ENCODE data around the gene TMEM184A.
A peak's percentile ranks its signal among the peaks of the same experiment; 100 is the strongest.

Gene TMEM184A

GRCh38 chr7:1593904-1594421 is 38.0 kb upstream of the TMEM184A start:
- CTCF ChIA-PET, result no interaction called here
- no peak overlapping the region for H3K4me3 Mint-ChIP-seq
- H3K27me3 Mint-ChIP-seq, result peaks cover 54% of the 10 kb centered on the region
- DNase-seq, result no peak
- H3K9me3 Mint-ChIP-seq, result peaks cover 7% of the 10 kb centered on the region
- H3K27ac Mint-ChIP-seq, result no peak overlapping the region
- H3K4me1 Mint-ChIP-seq, result peaks cover 20% of the 10 kb centered on the region
- no peaks in the 10 kb centered on the region for H3K36me3 Mint-ChIP-seq

GRCh38 chr7:1593091-1593866 is 37.3 kb upstream of the TMEM184A start:
- Mint-ChIP-seq H3K4me3 (no peak overlapping the region), H3K27me3 (peaks cover 59% of the 10 kb centered on the region), H3K9me3 (peaks cover 3% of the 10 kb centered on the region), H3K4me1 (peaks cover 20% of the 10 kb centered on the region), H3K36me3 (no peaks in the 10 kb centered on the region), H3K27ac (no peak overlapping the region)
- peak; percentile 34 for DNase-seq
- CTCF ChIA-PET, result no interaction called here

DNA sequence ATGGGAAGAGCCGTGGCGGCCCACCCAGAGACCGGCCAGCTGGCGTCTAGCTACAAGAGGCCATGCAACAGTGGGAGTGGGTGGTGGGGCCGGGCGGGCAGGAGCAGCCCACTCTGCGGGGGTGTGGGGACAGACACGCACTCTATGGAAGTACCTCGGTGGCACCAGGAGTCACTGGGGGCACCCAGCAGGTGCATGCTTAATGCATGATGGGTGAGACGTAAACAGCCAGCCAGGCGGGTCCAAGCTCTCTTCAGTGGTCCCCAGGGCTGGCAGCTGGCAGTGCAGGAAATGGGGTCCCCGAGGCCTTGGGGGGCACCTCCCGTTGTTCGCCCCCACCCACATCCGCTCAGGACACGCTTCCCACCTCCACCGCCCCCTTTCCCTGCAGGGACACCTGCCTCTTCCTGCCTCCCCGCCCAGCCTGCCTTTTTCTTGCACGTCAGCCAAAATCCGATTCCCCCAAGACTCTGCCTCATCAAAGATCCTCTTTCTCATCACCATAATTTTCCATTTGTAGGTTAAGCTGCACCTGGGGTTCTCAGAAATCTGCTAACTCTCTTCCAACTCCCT is 36.4 kb upstream of the TMEM184A start:
- peaks cover 20% of the 10 kb centered on the region for H3K4me1 Mint-ChIP-seq

GRCh38 chr7:1591876-1592275 is 35.9 kb upstream of the TMEM184A start:
- no peaks in the 10 kb centered on the region for H3K36me3 Mint-ChIP-seq
- H3K9me3 Mint-ChIP-seq, result peaks cover 2% of the 10 kb centered on the region
- DNase-seq, result no peak
- CTCF ChIA-PET, result no interaction called here
- no peak overlapping the region for H3K27ac Mint-ChIP-seq
- H3K4me1 Mint-ChIP-seq, result peaks cover 20% of the 10 kb centered on the region
- H3K27me3 Mint-ChIP-seq, result peaks cover 65% of the 10 kb centered on the region
- H3K4me3 Mint-ChIP-seq, result no peak overlapping the region

More for the DNA sequence above, 36.4 kb upstream of the TMEM184A start:
- Mint-ChIP-seq H3K27me3 (peaks cover 65% of the 10 kb centered on the region), H3K9me3 (peaks cover 2% of the 10 kb centered on the region), H3K36me3 (no peaks in the 10 kb centered on the region), H3K4me3 (no peak overlapping the region), H3K27ac (no peak overlapping the region)
- CTCF ChIA-PET, result no interaction called here
- DNase-seq, result peak; percentile 29

GRCh38 chr7:1591396-1591795 is 35.4 kb upstream of the TMEM184A start:
- H3K4me1 Mint-ChIP-seq, result peaks cover 20% of the 10 kb centered on the region
- peaks cover 65% of the 10 kb centered on the region for H3K27me3 Mint-ChIP-seq
- no peak for DNase-seq
- CTCF ChIA-PET, result no interaction called here
- H3K4me3 Mint-ChIP-seq, result no peak overlapping the region
- H3K27ac Mint-ChIP-seq, result no peak overlapping the region
- peaks cover 2% of the 10 kb centered on the region for H3K9me3 Mint-ChIP-seq
- H3K36me3 Mint-ChIP-seq, result no peaks in the 10 kb centered on the region

DNA sequence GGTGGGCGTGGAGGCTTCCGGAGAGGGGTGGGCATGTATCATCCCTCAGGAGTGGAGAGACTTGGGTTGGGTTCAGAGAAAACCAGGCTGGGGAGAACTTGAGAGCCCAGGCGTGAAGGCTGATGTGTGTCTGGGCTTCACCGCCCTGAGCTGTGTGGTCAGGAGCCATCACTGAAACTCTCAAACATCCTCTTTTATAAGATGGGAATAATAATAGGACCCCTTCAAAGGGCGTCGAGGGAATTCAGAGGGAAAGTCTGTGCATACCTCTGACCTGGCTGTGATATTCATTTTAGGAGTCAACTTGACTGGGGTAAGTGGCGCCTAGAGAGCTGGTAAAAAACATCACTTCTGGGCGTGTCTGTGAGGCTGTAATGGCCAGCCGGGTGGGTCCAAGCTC is 34.9 kb upstream of the TMEM184A start:
- no peak for DNase-seq
- Mint-ChIP-seq H3K4me3 (no peak overlapping the region), H3K9me3 (peaks cover 2% of the 10 kb centered on the region), H3K4me1 (peaks cover 20% of the 10 kb centered on the region), H3K27ac (no peak overlapping the region), H3K27me3 (peaks cover 65% of the 10 kb centered on the region), H3K36me3 (no peaks in the 10 kb centered on the region)
- CTCF ChIA-PET, result no interaction called here

DNA sequence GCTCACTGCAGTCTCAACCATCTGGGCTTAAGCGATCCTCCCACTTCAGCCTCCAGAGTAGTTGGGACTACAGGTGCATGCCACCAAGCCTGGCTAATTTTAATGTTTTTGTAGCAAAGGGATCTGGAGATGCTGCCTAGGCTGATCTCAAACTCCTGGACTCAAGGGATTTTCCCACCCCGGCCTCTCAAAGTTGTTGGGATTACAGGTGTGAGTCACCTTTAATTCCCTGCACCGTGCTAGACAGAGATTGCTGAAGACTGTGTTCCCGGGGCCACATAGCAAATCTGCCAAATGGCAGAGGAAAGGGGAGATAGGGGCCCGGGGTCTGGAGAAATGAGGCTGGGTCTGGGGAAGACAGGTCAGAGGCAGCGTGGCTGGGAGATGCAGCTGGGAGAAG is 34.5 kb upstream of the TMEM184A start:
- Mint-ChIP-seq H3K36me3 (no peaks in the 10 kb centered on the region), H3K4me3 (no peak overlapping the region), H3K27me3 (peaks cover 65% of the 10 kb centered on the region), H3K9me3 (peaks cover 2% of the 10 kb centered on the region), H3K27ac (no peak overlapping the region), H3K4me1 (peaks cover 20% of the 10 kb centered on the region)
- CTCF ChIA-PET, result no interaction called here
- no peak for DNase-seq

DNA sequence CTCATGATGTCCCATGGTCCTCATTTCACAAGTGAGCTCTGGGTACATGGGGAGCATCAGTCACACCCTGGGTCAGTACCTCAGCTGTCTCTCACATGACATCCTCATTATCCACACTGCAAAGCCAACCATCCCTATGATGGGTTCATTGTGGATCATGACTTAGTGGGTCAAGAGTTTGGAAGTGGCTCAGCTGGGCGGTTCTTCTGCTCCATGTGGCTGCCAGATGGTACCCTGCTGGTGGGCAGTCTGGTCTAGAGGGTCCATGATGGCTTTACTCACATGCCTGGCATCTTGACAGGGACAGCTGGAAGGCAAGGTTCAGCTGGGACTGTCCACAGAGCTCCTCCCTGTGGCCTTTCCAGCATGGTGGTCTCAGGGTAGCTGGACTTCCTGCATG is 33.0 kb upstream of the TMEM184A start:
- Mint-ChIP-seq H3K4me3 (no peak overlapping the region), H3K36me3 (no peaks in the 10 kb centered on the region), H3K27me3 (peaks cover 57% of the 10 kb centered on the region), H3K27ac (no peak overlapping the region), H3K9me3 (peaks cover 2% of the 10 kb centered on the region), H3K4me1 (peaks cover 20% of the 10 kb centered on the region)
- DNase-seq, result no peak
- CTCF ChIA-PET, result interaction anchor here (0.9 kb wide), 1 partner anchor 10 kb away, joined by 3 read pairs; no protein-coding TSS in a partner anchor

GRCh38 chr7:1587738-1588137 is 31.7 kb upstream of the TMEM184A start:
- no peak for DNase-seq
- H3K4me1 Mint-ChIP-seq, result peaks cover 15% of the 10 kb centered on the region
- no peaks in the 10 kb centered on the region for H3K36me3 Mint-ChIP-seq
- H3K4me3 Mint-ChIP-seq, result no peak overlapping the region
- H3K27me3 Mint-ChIP-seq, result peaks cover 44% of the 10 kb centered on the region
- CTCF ChIA-PET, result no interaction called here
- H3K9me3 Mint-ChIP-seq, result peaks cover 2% of the 10 kb centered on the region
- no peak overlapping the region for H3K27ac Mint-ChIP-seq

GRCh38 chr7:1586827-1587705 is 31.1 kb upstream of the TMEM184A start:
- peaks cover 37% of the 10 kb centered on the region for H3K27me3 Mint-ChIP-seq
- peaks cover 2% of the 10 kb centered on the region for H3K9me3 Mint-ChIP-seq
- no peaks in the 10 kb centered on the region for H3K36me3 Mint-ChIP-seq
- no peak for DNase-seq
- no peak overlapping the region for H3K27ac Mint-ChIP-seq
- H3K4me1 Mint-ChIP-seq, result peaks cover 8% of the 10 kb centered on the region
- H3K4me3 Mint-ChIP-seq, result no peak overlapping the region
- CTCF ChIA-PET, result no interaction called here

DNA sequence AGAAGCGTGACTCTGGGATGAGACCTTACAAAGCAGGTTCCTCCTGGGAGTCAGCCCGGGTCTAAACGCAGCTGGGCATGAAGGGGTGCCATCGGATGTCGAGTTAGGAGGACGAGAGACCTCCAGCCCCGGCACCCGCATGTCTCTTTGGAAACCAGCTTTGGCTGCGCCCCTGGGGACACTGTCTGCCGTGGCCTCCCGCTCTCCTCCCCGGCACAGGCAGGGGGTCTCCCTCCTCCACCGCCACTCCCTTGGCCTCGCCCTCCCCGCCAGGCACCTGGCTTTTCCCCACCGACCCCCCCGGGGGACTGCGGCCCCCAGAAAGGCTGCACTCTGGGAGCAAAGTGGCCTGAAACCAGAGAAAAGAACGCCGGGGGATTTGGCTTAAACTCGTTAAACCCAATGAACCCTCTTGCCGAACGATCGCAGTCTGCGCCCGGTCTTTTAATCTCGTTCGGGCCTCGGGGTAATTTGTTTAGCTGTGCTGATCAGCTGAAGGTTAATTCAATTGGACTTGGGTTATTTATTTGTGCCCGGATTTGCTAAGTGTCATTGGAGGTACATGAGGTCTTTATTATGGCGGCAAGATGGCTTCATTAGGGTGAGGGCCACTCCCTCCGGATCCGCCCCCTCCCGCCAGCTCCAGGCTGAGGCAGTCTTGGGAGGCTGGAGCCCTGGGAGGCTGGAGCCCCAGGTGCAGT is 30.3 kb upstream of the TMEM184A start:
- H3K4me3 Mint-ChIP-seq, result no peak overlapping the region
- H3K4me1 Mint-ChIP-seq, result peaks cover 1% of the 10 kb centered on the region
- CTCF ChIA-PET, result no interaction called here
- no peaks in the 10 kb centered on the region for H3K36me3 Mint-ChIP-seq
- peaks cover 29% of the 10 kb centered on the region for H3K27me3 Mint-ChIP-seq
- H3K9me3 Mint-ChIP-seq, result peaks cover 2% of the 10 kb centered on the region
- no peak overlapping the region for H3K27ac Mint-ChIP-seq
- DNase-seq, result no peak

DNA sequence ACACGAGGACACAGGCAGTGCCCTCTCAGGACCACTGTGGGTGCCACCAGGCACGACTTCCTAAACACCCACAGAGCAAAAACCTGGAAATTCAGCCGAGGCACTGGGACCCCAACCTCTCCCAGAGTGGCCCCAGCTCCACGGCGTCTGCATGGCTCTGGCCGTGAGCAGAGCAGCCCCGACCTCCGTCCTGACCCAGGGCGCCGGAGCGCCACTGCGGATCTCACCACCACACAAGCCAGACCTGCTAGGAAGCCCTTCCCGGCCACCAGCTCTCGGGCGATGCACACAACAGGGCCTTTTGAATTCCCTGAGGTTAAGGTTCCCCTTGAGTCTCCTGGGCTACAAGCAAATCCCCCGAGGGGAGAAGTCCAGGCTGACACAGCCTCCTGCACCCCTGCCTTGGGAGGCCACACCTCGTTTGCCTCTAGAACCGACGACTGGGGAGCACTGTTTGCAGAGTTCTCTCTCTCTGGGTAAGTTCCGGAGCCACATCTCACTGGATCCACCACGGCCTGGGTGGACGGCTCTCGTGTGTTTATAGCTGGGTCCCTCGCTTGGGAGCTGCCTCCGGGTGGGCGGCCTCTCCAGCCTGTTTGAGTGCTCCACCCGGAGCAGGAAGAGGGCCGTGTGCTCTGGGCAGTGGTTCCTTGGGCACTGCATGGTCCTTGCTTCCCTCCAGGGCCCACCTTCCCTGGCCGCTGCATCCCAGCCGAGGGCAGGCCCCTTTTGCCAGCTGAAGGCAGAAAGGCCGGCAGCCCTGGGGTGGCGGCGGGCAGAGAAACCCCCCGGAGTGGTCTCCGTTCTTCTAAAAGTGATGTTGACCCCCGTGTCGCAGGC is 29.4 kb upstream of the TMEM184A start:
- Mint-ChIP-seq H3K9me3 (peaks cover 2% of the 10 kb centered on the region), H3K27ac (no peak overlapping the region), H3K27me3 (peaks cover 20% of the 10 kb centered on the region), H3K36me3 (no peaks in the 10 kb centered on the region), H3K4me3 (no peak overlapping the region), H3K4me1 (no peaks in the 10 kb centered on the region)
- DNase-seq, result no peak
- CTCF ChIA-PET, result interaction anchor here (0.5 kb wide), 1 partner anchor 604 kb away, joined by 3 read pairs; no protein-coding TSS in a partner anchor

GRCh38 chr7:1584700-1585099 is 28.7 kb upstream of the TMEM184A start:
- Mint-ChIP-seq H3K27ac (no peak overlapping the region), H3K36me3 (no peaks in the 10 kb centered on the region), H3K27me3 (peaks cover 15% of the 10 kb centered on the region), H3K4me1 (no peaks in the 10 kb centered on the region), H3K9me3 (peaks cover 2% of the 10 kb centered on the region), H3K4me3 (no peak overlapping the region)
- CTCF ChIA-PET, result interaction anchor here (0.5 kb wide), 1 partner anchor 605 kb away, joined by 3 read pairs; no protein-coding TSS in a partner anchor
- DNase-seq, result no peak
